Neural cell (in vitro differentiated cells): ENCODE results near the gene WDR31. TPM values are rescaled to one million over a fixed set of nuclear protein-coding genes. Genes with fewer than 3 reads are reported as not detected.

Experiments used
- H2AFZ ChIP-seq: fragments of 200-600, 300-800 bp; sonication (generic), shearing (Covaris generic); 2 replicates; pipeline ENCODE4 v1.6.0; 2014; ENCODE audit warnings: low read depth, mild to moderate bottlenecking, antibody characterized with exemption, low read length, moderate library complexity
- H3F3A ChIP-seq: fragments of 200-600 bp; shearing (Covaris generic); 2 replicates; pipeline ENCODE4 v1.6.1; 2016; ENCODE audit warnings: mild to moderate bottlenecking, moderate library complexity, mixed read lengths, antibody characterized with exemption, low read length; ENCODE audit not compliant: insufficient read depth, poor library complexity, severe bottlenecking
- H3K27ac ChIP-seq: fragments of 200-600, 300-800 bp; sonication (generic), shearing (Covaris generic); 2 replicates; pipeline ENCODE4 v1.5.1; 2014; ENCODE audit warnings: mild to moderate bottlenecking, low read length, moderate library complexity
- H3K27me3 ChIP-seq: fragments of 300-800, 200-600 bp; sonication (generic), shearing (Covaris generic); 2 replicates; pipeline ENCODE4 v1.6.0; 2014; ENCODE audit warnings: mild to moderate bottlenecking, low read depth, low read length, moderate library complexity; ENCODE audit not compliant: insufficient read depth
- H3K36me3 ChIP-seq: fragments of 300-800, 200-600 bp; sonication (generic), shearing (Covaris generic); 2 replicates; pipeline ENCODE4 v1.5.1; 2014; ENCODE audit warnings: mild to moderate bottlenecking, antibody characterized with exemption, low read length, moderate library complexity; ENCODE audit not compliant: insufficient read depth
- H3K4me2 ChIP-seq: fragments of 300-800, 200-600 bp; sonication (generic), shearing (Covaris generic); 2 replicates; pipeline ENCODE4 v1.6.0; 2014; ENCODE audit warnings: mild to moderate bottlenecking, low read length
- H3K4me3 ChIP-seq: fragments of 300-800, 200-600 bp; sonication (generic), shearing (Covaris generic); 2 replicates; pipeline ENCODE4 v1.5.1; 2014; ENCODE audit warnings: mild to moderate bottlenecking, low read length, moderate library complexity
- H3K79me2 ChIP-seq: fragments of 200-600 bp; shearing (Covaris generic); replicated peaks from 2 replicates; pipeline ENCODE4 v1.6.0; 2014; ENCODE audit warnings: mild to moderate bottlenecking, low read length, moderate library complexity; ENCODE audit not compliant: insufficient read depth
- H3K9ac ChIP-seq: fragments of 300-800, 200-600 bp; sonication (generic), shearing (Covaris generic); 2 replicates; pipeline ENCODE4 v1.6.1; 2016; ENCODE audit warnings: mild to moderate bottlenecking, low read length, mixed read lengths
- H3K9me2 ChIP-seq: fragments of 200-600 bp; shearing (Covaris generic); 2 replicates; pipeline ENCODE4 v1.6.1; 2016; ENCODE audit warnings: mild to moderate bottlenecking, low read length, mixed read lengths; ENCODE audit not compliant: insufficient read depth
- H3K9me3 ChIP-seq: fragments of 200-600, 300-800 bp; sonication (generic), shearing (Covaris generic); 2 replicates; pipeline ENCODE4 v1.6.1; 2016; ENCODE audit warnings: mild to moderate bottlenecking, mixed run types, low read length, moderate library complexity, mixed read lengths
- H4K20me1 ChIP-seq: fragments of 200-600 bp; shearing (Covaris generic); 2 replicates; pipeline ENCODE4 v1.6.1; 2016; ENCODE audit warnings: mild to moderate bottlenecking, mixed run types; ENCODE audit not compliant: insufficient read depth
- CTCF ChIP-seq: fragments of 450-650 bp; IDR thresholded peaks from 2 replicates; pipeline ENCODE4 v1.5.1; 2014; ENCODE audit warnings: antibody characterized with exemption, mild to moderate bottlenecking, moderate library complexity; ENCODE audit not compliant: poor library complexity, severe bottlenecking
- EP300 ChIP-seq: fragments of 450-650 bp; conservative IDR thresholded peaks from 2 replicates; pipeline ENCODE4 v1.6.1; 2014; ENCODE audit warnings: antibody characterized with exemption, mild to moderate bottlenecking, moderate library complexity; ENCODE audit not compliant: poor library complexity, severe bottlenecking
- EZH2 ChIP-seq: fragments of 200-600, 300-800 bp; shearing (Covaris generic), sonication (generic); IDR thresholded peaks from 2 replicates; pipeline ENCODE4 v1.6.1; 2014; ENCODE audit warnings: antibody characterized with exemption, low read length, borderline replicate concordance, mild to moderate bottlenecking; ENCODE audit not compliant: insufficient read depth, poor library complexity, severe bottlenecking
- MXI1 ChIP-seq: fragments of 450-650 bp; conservative IDR thresholded peaks from 2 replicates; pipeline ENCODE4 v1.6.1; 2014; ENCODE audit warnings: antibody characterized with exemption, mild to moderate bottlenecking; ENCODE audit not compliant: poor library complexity, severe bottlenecking
- POLR2AphosphoS5 ChIP-seq: IDR thresholded peaks from 2 replicates; pipeline ENCODE4 v1.6.1; 2012
- RAD21 ChIP-seq: fragments of 450-650 bp; conservative IDR thresholded peaks from 2 replicates; pipeline ENCODE4 v1.6.1; 2014; ENCODE audit warnings: antibody characterized with exemption, mild to moderate bottlenecking, moderate library complexity
- SMC3 ChIP-seq: fragments of 450-650 bp; conservative IDR thresholded peaks from 2 replicates; pipeline ENCODE4 v1.6.1; 2014; ENCODE audit warnings: antibody characterized with exemption, mild to moderate bottlenecking, moderate library complexity; ENCODE audit not compliant: poor library complexity
- TAF1 ChIP-seq: IDR thresholded peaks from 2 replicates; pipeline ENCODE4 v1.6.1; 2012; ENCODE audit warnings: low read depth
- polyA plus RNA-seq: library from polyadenylated mRNA; depleted of rRNA; stranded (reverse); fragments of >200 nt; gene quantifications from 2 replicates; pipeline ENCODE4 v1.2.3, GENCODE V29; 2014
- TF ChIP-seq, protein P1 (sequence below): IDR thresholded peaks from 2 replicates; pipeline ENCODE4 v1.6.1; 2012; ENCODE audit warnings: borderline replicate concordance

Gene WDR31
- polyA plus RNA-seq, 1 donor from 2014 or later = 0.59 TPM

GRCh38 chr9:113352006-113352405 lies 11.9 kb upstream of the WDR31 start:
- H2AFZ ChIP-seq = no peak overlapping the region
- no peaks in the 10 kb centered on the region for H3K79me2 ChIP-seq
- H3K4me3 ChIP-seq = no peak overlapping the region
- H3K27me3 ChIP-seq = peaks cover 50% of the 10 kb centered on the region
- H3K27ac ChIP-seq = no peak overlapping the region
- H3K9ac ChIP-seq = no peak overlapping the region
- H3K36me3 ChIP-seq = no peaks in the 10 kb centered on the region
- no peaks in the 10 kb centered on the region for H4K20me1 ChIP-seq
- H3K9me2 ChIP-seq = no peaks in the 10 kb centered on the region
- H3F3A ChIP-seq = no peaks in the 10 kb centered on the region
- TF ChIP-seq SMC3 (no peak), MXI1 (no peak), RAD21 (no peak)
- H3K4me2 ChIP-seq = no peak overlapping the region
- H3K9me3 ChIP-seq = no peaks in the 10 kb centered on the region

GRCh38 chr9:113350937-113351336 lies 10.9 kb upstream of the WDR31 start:
- H3K9me2 ChIP-seq = no peaks in the 10 kb centered on the region
- H3K4me3 ChIP-seq = no peak overlapping the region
- H2AFZ ChIP-seq = no peak overlapping the region
- no peak overlapping the region for H3K9ac ChIP-seq
- no peaks in the 10 kb centered on the region for H4K20me1 ChIP-seq
- H3K9me3 ChIP-seq = no peaks in the 10 kb centered on the region
- H3K36me3 ChIP-seq = no peaks in the 10 kb centered on the region
- TF ChIP-seq POLR2AphosphoS5 (no peak), CTCF (no peak), TAF1 (no peak), RAD21 (no peak), SMC3 (no peak), EZH2 (no peak), MXI1 (no peak), EP300 (no peak)
- TF ChIP-seq, protein P1, sequence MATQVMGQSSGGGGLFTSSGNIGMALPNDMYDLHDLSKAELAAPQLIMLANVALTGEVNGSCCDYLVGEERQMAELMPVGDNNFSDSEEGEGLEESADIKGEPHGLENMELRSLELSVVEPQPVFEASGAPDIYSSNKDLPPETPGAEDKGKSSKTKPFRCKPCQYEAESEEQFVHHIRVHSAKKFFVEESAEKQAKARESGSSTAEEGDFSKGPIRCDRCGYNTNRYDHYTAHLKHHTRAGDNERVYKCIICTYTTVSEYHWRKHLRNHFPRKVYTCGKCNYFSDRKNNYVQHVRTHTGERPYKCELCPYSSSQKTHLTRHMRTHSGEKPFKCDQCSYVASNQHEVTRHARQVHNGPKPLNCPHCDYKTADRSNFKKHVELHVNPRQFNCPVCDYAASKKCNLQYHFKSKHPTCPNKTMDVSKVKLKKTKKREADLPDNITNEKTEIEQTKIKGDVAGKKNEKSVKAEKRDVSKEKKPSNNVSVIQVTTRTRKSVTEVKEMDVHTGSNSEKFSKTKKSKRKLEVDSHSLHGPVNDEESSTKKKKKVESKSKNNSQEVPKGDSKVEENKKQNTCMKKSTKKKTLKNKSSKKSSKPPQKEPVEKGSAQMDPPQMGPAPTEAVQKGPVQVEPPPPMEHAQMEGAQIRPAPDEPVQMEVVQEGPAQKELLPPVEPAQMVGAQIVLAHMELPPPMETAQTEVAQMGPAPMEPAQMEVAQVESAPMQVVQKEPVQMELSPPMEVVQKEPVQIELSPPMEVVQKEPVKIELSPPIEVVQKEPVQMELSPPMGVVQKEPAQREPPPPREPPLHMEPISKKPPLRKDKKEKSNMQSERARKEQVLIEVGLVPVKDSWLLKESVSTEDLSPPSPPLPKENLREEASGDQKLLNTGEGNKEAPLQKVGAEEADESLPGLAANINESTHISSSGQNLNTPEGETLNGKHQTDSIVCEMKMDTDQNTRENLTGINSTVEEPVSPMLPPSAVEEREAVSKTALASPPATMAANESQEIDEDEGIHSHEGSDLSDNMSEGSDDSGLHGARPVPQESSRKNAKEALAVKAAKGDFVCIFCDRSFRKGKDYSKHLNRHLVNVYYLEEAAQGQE = no peak
- no peak overlapping the region for H3K27ac ChIP-seq
- H3F3A ChIP-seq = no peaks in the 10 kb centered on the region
- H3K27me3 ChIP-seq = peaks cover 50% of the 10 kb centered on the region
- H3K79me2 ChIP-seq = no peaks in the 10 kb centered on the region
- H3K4me2 ChIP-seq = no peak overlapping the region
